Tibial artery (tissue), 4 donors: ENCODE measurements around the gene CYP46A1.
"Not testable (repeated sequence)": the region's sequence is repeated elsewhere in the genome, so short reads cannot be mapped to it uniquely, and the experiment has no call there.

Experiments
- DNase-seq, 2 donors: peaks; one replicate each; pipeline ENCODE4 v3.0.0-alpha.2; 2019
- H3K27ac ChIP-seq, 2 donors: fragments of 200-600 bp; sonication (generic) in 1 of 2; 1 replicate in 1 of 2; 2 replicates in 1 of 2; pipeline ENCODE4 v1.5.1; 2018 to 2019; ENCODE audit warnings: mild to moderate bottlenecking in 1 of 2
- H3K27me3 ChIP-seq, 2 donors: fragments of 200-600 bp; sonication (generic) in 1 of 2; one replicate each; pipeline versions ENCODE4 v1.5.1 to v1.6.0; 2016 to 2019
- H3K36me3 ChIP-seq, 3 donors: fragments of 200-600 bp; sonication (generic) in 2 of 3; one replicate each; pipeline ENCODE4 v1.5.1; 2016 to 2019; ENCODE audit warnings: mild to moderate bottlenecking in 2 of 3
- H3K4me1 ChIP-seq, 4 donors: fragments of 200-600 bp; sonication (generic) in 2 of 4; 1 replicate in 3 of 4; 2 replicates in 1 of 4; pipeline ENCODE4 v1.5.1; 2016 to 2019
- H3K4me3 ChIP-seq, 2 donors: fragments of 200-600 bp; sonication (generic) in 1 of 2; 1 replicate in 1 of 2; 2 replicates in 1 of 2; pipeline ENCODE4 v1.5.1; 2018 to 2019; ENCODE audit warnings: mild to moderate bottlenecking in 2 of 2
- H3K9me3 ChIP-seq, 3 donors: fragments of 200-600 bp; sonication (generic) in 1 of 3; one replicate each; pipeline ENCODE4 v1.5.1; 2016 to 2019
- CTCF ChIP-seq, 2 experiments: fragments of 200-600 bp in 1 of 2; fragments of 450-650 bp in 1 of 2; IDR thresholded peaks; one replicate each; pipeline ENCODE4 v1.5.1; 2017 to 2019; ENCODE audit warnings: antibody characterized with exemption in 2 of 2, mild to moderate bottlenecking in 1 of 2, moderate library complexity in 1 of 2
- intact Hi-C: fragments of 100-400 bp; cut with DNase I; formaldehyde crosslinking; loops from one replicate; pipeline ENCODE4 v1.15.0; 2023; ENCODE audit warnings: low total_unique reads

The CYP46A1 gene

GRCh38 chr14:99757331-99758070 lies 73.4 kb downstream of the CYP46A1 start:
- no peak for TF ChIP-seq CTCF (IDR thresholded peaks at IDR 0.05)
- Histone ChIP-seq H3K4me3 (no peak overlapping the region), H3K4me1 (peaks cover 0 to 53% (median 25%) of the 10 kb centered on the region in 4 donors), H3K27me3 (no peaks in the 10 kb centered on the region), H3K36me3 (no peaks in the 10 kb centered on the region), H3K9me3 (no peaks in the 10 kb centered on the region), H3K27ac (no peak overlapping the region)
- intact Hi-C loops = no loop called here
- peak; percentile 19 to 58 for DNase-seq

- peak; percentile 30 to 48 for DNase-seq
- peaks cover 0 to 45% (median 17%) of the 10 kb centered on the region in 4 donors for H3K4me1 ChIP-seq
- no peaks in the 10 kb centered on the region for H3K36me3 ChIP-seq
- no peaks in the 10 kb centered on the region for H3K9me3 ChIP-seq
- no peak for TF ChIP-seq CTCF (IDR thresholded peaks at IDR 0.05)
- no peak overlapping the region for H3K4me3 ChIP-seq
- no peak overlapping the region for H3K27ac ChIP-seq
- no peaks in the 10 kb centered on the region for H3K27me3 ChIP-seq
- intact Hi-C loops = no loop called here
Observed at GRCh38 chr14:99758121-99758821, 74.2 kb downstream of the CYP46A1 start.

- H3K36me3 ChIP-seq = no peaks in the 10 kb centered on the region
- H3K9me3 ChIP-seq = no peaks in the 10 kb centered on the region
- peak in 1 of 2 donors; percentile 43 for DNase-seq
- H3K4me3 ChIP-seq = no peak overlapping the region
- H3K27ac ChIP-seq = no peak overlapping the region
- peaks cover 0 to 38% (median 16%) of the 10 kb centered on the region in 4 donors for H3K4me1 ChIP-seq
- intact Hi-C loops = no loop called here
- no peak for TF ChIP-seq CTCF (IDR thresholded peaks at IDR 0.05)
- H3K27me3 ChIP-seq = no peaks in the 10 kb centered on the region
Observed at GRCh38 chr14:99758872-99759545, 74.9 kb downstream of the CYP46A1 start.

DNA sequence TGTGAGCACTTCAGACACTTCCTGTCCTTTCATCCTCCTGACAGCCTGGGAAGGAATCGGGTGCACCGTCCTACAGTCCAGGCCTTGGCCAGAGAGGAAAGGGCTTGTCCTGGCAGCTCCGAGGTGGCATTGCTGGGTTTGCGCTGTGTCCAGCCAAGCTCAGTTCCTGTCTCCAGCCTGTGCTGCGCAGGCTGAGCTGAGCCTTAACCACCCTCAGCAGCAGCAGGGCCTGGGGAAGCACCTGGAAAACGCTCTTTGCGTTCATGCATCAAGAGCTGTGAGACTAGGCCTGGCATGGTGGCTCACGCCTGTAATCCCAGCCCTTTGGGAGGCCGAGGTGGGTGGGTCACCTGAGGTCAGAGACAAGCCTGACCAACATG lies 75.4 kb downstream of the CYP46A1 start:
- TF ChIP-seq CTCF (IDR thresholded peaks at IDR 0.05) = no peak
- no peak overlapping the region for H3K27ac ChIP-seq
- DNase-seq = peak in 1 of 2 donors; percentile 59
- H3K4me1 ChIP-seq = peaks cover 0 to 32% (median 15%) of the 10 kb centered on the region in 4 donors
- no peaks in the 10 kb centered on the region for H3K9me3 ChIP-seq
- no peaks in the 10 kb centered on the region for H3K36me3 ChIP-seq
- no peaks in the 10 kb centered on the region for H3K27me3 ChIP-seq
- intact Hi-C loops = no loop called here
- no peak overlapping the region for H3K4me3 ChIP-seq

DNA sequence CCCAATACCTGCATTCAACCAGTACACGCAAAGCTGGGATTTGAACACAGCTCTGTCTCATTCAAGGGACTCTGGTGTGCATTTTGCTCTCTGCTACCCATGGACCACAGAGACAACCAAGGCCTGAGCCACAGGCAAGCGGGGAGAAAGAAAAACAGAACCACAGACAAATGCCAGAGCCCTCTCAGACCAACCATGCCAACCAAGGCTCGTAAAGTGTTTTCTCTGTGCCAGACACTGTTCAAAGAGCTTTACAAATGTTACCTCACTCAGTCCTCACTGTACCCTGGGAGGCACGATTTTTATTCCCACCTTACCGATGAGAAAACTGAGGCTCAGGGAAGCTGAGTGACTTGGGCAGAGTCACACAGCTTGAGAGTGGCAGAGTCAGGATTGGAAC lies 76.7 kb downstream of the CYP46A1 start:
- no peak for TF ChIP-seq CTCF (IDR thresholded peaks at IDR 0.05)
- DNase-seq = peak in 1 of 2 donors; percentile 15
- Histone ChIP-seq H3K4me3 (no peak overlapping the region), H3K36me3 (no peaks in the 10 kb centered on the region), H3K27me3 (no peaks in the 10 kb centered on the region), H3K27ac (no peak overlapping the region), H3K4me1 (peaks cover 0 to 20% (median 7%) of the 10 kb centered on the region in 4 donors), H3K9me3 (no peaks in the 10 kb centered on the region)
- intact Hi-C loops = no loop called here

DNA sequence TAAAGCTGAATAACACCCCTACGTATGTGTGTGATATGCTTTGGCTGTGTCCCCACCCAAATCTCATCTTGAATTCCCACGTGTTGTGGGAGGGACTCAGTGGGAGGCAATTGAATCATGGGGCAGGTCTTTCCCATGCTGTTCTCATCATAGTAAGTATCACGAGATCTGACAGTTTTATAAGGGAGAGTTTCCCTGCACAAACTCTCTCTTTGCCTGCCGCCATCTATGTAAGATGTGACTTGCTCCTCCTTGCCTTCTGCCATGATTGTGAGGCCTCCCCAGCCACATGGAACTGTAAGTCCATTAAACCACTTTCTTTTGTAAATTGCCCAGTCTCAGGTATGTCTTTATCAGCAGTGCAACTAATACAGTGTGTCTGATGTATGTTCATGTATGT lies 78.8 kb downstream of the CYP46A1 start:
- DNase-seq, intact Hi-C loops, H3K27me3 ChIP-seq, H3K4me3 ChIP-seq, H3K27ac ChIP-seq, H3K9me3 ChIP-seq, H3K36me3 ChIP-seq: not testable (repeated sequence)
- H3K4me1 ChIP-seq = peaks cover 0 to 23% (median 8%) of the 10 kb centered on the region in 4 donors
